ENCODE data around the gene PPP1R14C.

PPP1R14C gene

GRCh38 chr6:150099953-150100352 is 42.9 kb upstream of the PPP1R14C start:
- Histone ChIP-seq H3K9ac (no peak overlapping the region), H3K27ac (no peak overlapping the region), H3K4me2 (no peak overlapping the region), H3K4me3 (IDR thresholded peaks at IDR 0.05; ENCODE audit: insufficient read depth, low read depth, low read length) (no peak overlapping the region), H3K27me3 (ENCODE audit: insufficient read depth, low read depth) (no peaks in the 10 kb centered on the region), H3K36me3 (ENCODE audit: insufficient read depth) (no peaks in the 10 kb centered on the region), H3K79me2 (ENCODE audit: insufficient read depth, low read depth) (no peaks in the 10 kb centered on the region), H4K20me1 (ENCODE audit: insufficient read depth) (no peaks in the 10 kb centered on the region), H3K4me1 (ENCODE audit: low read depth, poor library complexity, severe bottlenecking) (no peaks in the 10 kb centered on the region), H2AFZ (ENCODE audit: low read depth) (no peak overlapping the region)
- no peak for TF ChIP-seq CTCF (conservative IDR thresholded peaks at IDR 0.05; ENCODE audit: low read depth, low read length)

- Histone ChIP-seq H2AFZ (ENCODE audit: low read depth) (no peak overlapping the region), H3K4me1 (ENCODE audit: low read depth, poor library complexity, severe bottlenecking) (no peaks in the 10 kb centered on the region), H3K27ac (no peak overlapping the region), H3K79me2 (ENCODE audit: insufficient read depth, low read depth) (no peaks in the 10 kb centered on the region), H3K9ac (no peak overlapping the region), H3K4me3 (IDR thresholded peaks at IDR 0.05; ENCODE audit: insufficient read depth, low read depth, low read length) (no peak overlapping the region), H3K36me3 (ENCODE audit: insufficient read depth) (no peaks in the 10 kb centered on the region), H3K27me3 (ENCODE audit: insufficient read depth, low read depth) (no peaks in the 10 kb centered on the region), H4K20me1 (ENCODE audit: insufficient read depth) (no peaks in the 10 kb centered on the region), H3K4me2 (no peak overlapping the region)
- no peak for TF ChIP-seq CTCF (conservative IDR thresholded peaks at IDR 0.05; ENCODE audit: low read depth, low read length)
These were observed 42.1 kb upstream of the PPP1R14C start for GRCh38 chr6:150100745-150101144.

DNA sequence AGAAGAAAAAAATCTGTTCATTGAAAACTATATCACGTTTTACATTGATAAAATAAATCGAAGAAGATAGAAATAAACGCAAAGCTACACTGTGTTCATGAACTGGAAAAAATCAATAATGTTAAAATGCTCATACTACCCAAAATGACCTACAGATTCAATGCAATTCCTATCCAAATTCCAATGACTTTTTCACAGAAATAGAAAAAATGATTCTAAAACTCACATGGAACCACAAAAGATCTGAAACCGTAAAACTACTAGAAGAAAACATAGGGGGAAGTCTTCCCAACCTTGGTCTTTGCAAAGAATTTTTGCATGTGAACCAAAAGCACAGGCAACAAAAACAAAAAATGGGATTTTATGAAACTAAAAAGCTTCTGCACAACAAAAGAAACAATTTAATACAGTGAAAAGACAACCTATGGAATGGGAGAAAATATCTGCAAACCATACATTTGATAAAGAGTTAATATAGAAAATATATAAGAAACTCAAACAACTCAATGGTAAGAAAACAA is 40.0 kb upstream of the PPP1R14C start:
- no peaks in the 10 kb centered on the region for H3K79me2 ChIP-seq (ENCODE audit: insufficient read depth, low read depth)

GRCh38 chr6:150112233-150112632 is 30.6 kb upstream of the PPP1R14C start:
- H3K27ac ChIP-seq: no peak overlapping the region

More for the DNA sequence above, 40.0 kb upstream of the PPP1R14C start:
- Histone ChIP-seq H3K4me2 (no peak overlapping the region), H3K27ac (no peak overlapping the region), H3K4me1 (ENCODE audit: low read depth, poor library complexity, severe bottlenecking) (no peaks in the 10 kb centered on the region), H2AFZ (ENCODE audit: low read depth) (no peak overlapping the region), H3K4me3 (IDR thresholded peaks at IDR 0.05; ENCODE audit: insufficient read depth, low read depth, low read length) (no peak overlapping the region), H3K9ac (no peak overlapping the region), H3K36me3 (ENCODE audit: insufficient read depth) (no peaks in the 10 kb centered on the region), H4K20me1 (ENCODE audit: insufficient read depth) (no peaks in the 10 kb centered on the region), H3K27me3 (ENCODE audit: insufficient read depth, low read depth) (no peaks in the 10 kb centered on the region)
- no peak for TF ChIP-seq CTCF (conservative IDR thresholded peaks at IDR 0.05; ENCODE audit: low read depth, low read length)

More at GRCh38 chr6:150112233-150112632, 30.6 kb upstream of the PPP1R14C start:
- Histone ChIP-seq H3K4me2 (no peak overlapping the region), H3K9ac (no peak overlapping the region), H3K36me3 (ENCODE audit: insufficient read depth) (no peaks in the 10 kb centered on the region), H3K27me3 (ENCODE audit: insufficient read depth, low read depth) (no peaks in the 10 kb centered on the region), H4K20me1 (ENCODE audit: insufficient read depth) (no peaks in the 10 kb centered on the region), H3K4me3 (IDR thresholded peaks at IDR 0.05; ENCODE audit: insufficient read depth, low read depth, low read length) (no peak overlapping the region), H3K79me2 (ENCODE audit: insufficient read depth, low read depth) (no peaks in the 10 kb centered on the region), H2AFZ (ENCODE audit: low read depth) (no peak overlapping the region), H3K4me1 (ENCODE audit: low read depth, poor library complexity, severe bottlenecking) (no peaks in the 10 kb centered on the region)
- no peak for TF ChIP-seq CTCF (conservative IDR thresholded peaks at IDR 0.05; ENCODE audit: low read depth, low read length)
